HCT116 (cell line): Measurements from ENCODE around the gene RALB. TPM values are rescaled to one million over a fixed set of nuclear protein-coding genes. Genes with fewer than 3 reads are reported as not detected.

ENCODE experiments used
- ATAC-seq: fragments of 200-7000 bp; cut with Tn5 transposase; 2 replicates; pipeline ENCODE4 v1.9.1; 2020; ENCODE audit warnings: mild to moderate bottlenecking, moderate library complexity
- BruUV-seq: library from RNA; stranded (reverse); fragments of 400-500 nt; replicated peaks from 2 replicates; lab custom pipeline; 2021; lab: Mats Ljungman, UMichigan
- CTCF ChIA-PET: fragments of 300-600 bp; sonication (Branson Sonifier 250); formaldehyde crosslinking; loops from one replicate; lab custom pipeline; 2021; ENCODE audit warnings: antibody characterized with exemption; lab: Charles Lee
- POLR2A ChIA-PET: fragments of 300-600, 350-600 bp; sonication (Branson Sonifier 250); formaldehyde crosslinking; loops from one replicate; lab custom pipeline; 2021; ENCODE audit warnings: antibody characterized with exemption; lab: Charles Lee
- RAD21 ChIA-PET, 2 experiments: fragments of 300-600 bp; sonication (Branson Sonifier 250); formaldehyde crosslinking; loops; one replicate each; lab custom pipeline; 2023; ENCODE audit warnings: low total read pairs in 2 of 2; ENCODE audit not compliant: uncharacterized antibody in 2 of 2, unreplicated experiment in 2 of 2, low non-redundant PET in 1 of 2; lab: Charles Lee
- DNase-seq: peaks from one replicate; pipeline ENCODE4 v3.0.0-alpha.2; 2010; ENCODE audit warnings: low read depth, low spot score
- H2AFZ ChIP-seq: fragments of 200-600 bp; shearing (Covaris generic), sonication (generic); 2 replicates; pipeline ENCODE4 v1.6.1; 2017; ENCODE audit warnings: low read depth, mixed run types, mixed read lengths, antibody characterized with exemption, low read length; ENCODE audit not compliant: poor library complexity, severe bottlenecking
- H3K27ac ChIP-seq: 2 replicates; pipeline ENCODE4 v1.5.1; 2012; ENCODE audit warnings: low read depth, low read length
- H3K27me3 ChIP-seq: fragments of 200-600 bp; sonication (generic); 2 replicates; pipeline ENCODE4 v1.6.1; 2016; ENCODE audit warnings: mixed run types, low read length, mixed read lengths; ENCODE audit not compliant: insufficient read depth
- H3K36me3 ChIP-seq, 2 experiments: fragments of 200-500 bp in 1 of 2; fragments of 200-600 bp in 1 of 2; sonication (Bioruptor generic) in 1 of 2; sonication (generic) in 1 of 2; 2 replicates each; pipeline versions ENCODE4 v1.5.1 to v1.6.1; 2014 to 2016; ENCODE audit warnings: low read length in 2 of 2, inconsistent platforms in 1 of 2, mixed read lengths in 1 of 2, mixed run types in 1 of 2; ENCODE audit not compliant: insufficient read depth in 2 of 2, control insufficient read depth in 1 of 2
- H3K4me1 ChIP-seq, 2 experiments: fragments of 200-600 bp in 1 of 2; sonication (generic) in 1 of 2; 2 replicates each; pipeline versions ENCODE4 v1.5.1 to v1.6.1; 2012 to 2017; ENCODE audit warnings: low read length in 2 of 2, inconsistent platforms in 1 of 2, mild to moderate bottlenecking in 1 of 2, mixed read lengths in 1 of 2, mixed run types in 1 of 2, moderate library complexity in 1 of 2; ENCODE audit not compliant: insufficient read depth in 2 of 2, control insufficient read depth in 1 of 2
- H3K4me2 ChIP-seq: fragments of 200-600 bp; sonication (generic); 2 replicates; pipeline ENCODE4 v1.6.1; 2017; ENCODE audit warnings: mixed run types, low read length, mixed read lengths
- H3K4me3 ChIP-seq, 2 experiments: fragments of 200-600 bp in 1 of 2; sonication (generic) in 1 of 2; replicated peaks in 1 of 2; 2 replicates each; pipeline ENCODE4 v1.5.1; 2011 to 2016; ENCODE audit warnings: low read length in 2 of 2, control low read depth in 1 of 2, low read depth in 1 of 2, mild to moderate bottlenecking in 1 of 2, mixed read lengths in 1 of 2, mixed run types in 1 of 2
- H3K79me2 ChIP-seq: fragments of 200-600 bp; sonication (generic); 2 replicates; pipeline ENCODE4 v1.6.1; 2017; ENCODE audit warnings: mild to moderate bottlenecking, mixed run types, low read length, moderate library complexity, mixed read lengths; ENCODE audit not compliant: insufficient read depth
- H3K9ac ChIP-seq: fragments of 200-600 bp; sonication (generic); 2 replicates; pipeline ENCODE4 v1.6.1; 2016; ENCODE audit warnings: low read length, mixed read lengths
- H3K9me2 ChIP-seq: fragments of 200-600 bp; sonication (generic), shearing (Covaris generic); 2 replicates; pipeline ENCODE4 v1.6.1; 2017; ENCODE audit warnings: mixed run types, mild to moderate bottlenecking, moderate library complexity; ENCODE audit not compliant: insufficient read depth
- H3K9me3 ChIP-seq, 2 experiments: fragments of 200-500 bp in 1 of 2; fragments of 200-600 bp in 1 of 2; sonication (Bioruptor generic) in 1 of 2; sonication (generic) in 1 of 2; 2 replicates each; pipeline ENCODE4 v1.6.1; 2014 to 2017; ENCODE audit warnings: low read length in 2 of 2, mixed read lengths in 2 of 2, inconsistent platforms in 1 of 2, low read depth in 1 of 2, mild to moderate bottlenecking in 1 of 2, mixed run types in 1 of 2, moderate library complexity in 1 of 2; ENCODE audit not compliant: control insufficient read depth in 1 of 2, insufficient read depth in 1 of 2
- H4K20me1 ChIP-seq: fragments of 200-600 bp; sonication (generic), shearing (Covaris generic); 2 replicates; pipeline ENCODE4 v1.6.1; 2017; ENCODE audit warnings: mixed run types, mild to moderate bottlenecking, moderate library complexity; ENCODE audit not compliant: insufficient read depth
- CBX3 ChIP-seq: IDR thresholded peaks from 2 replicates; pipeline ENCODE4 v1.6.1; 2012; ENCODE audit warnings: low read depth
- CEBPB ChIP-seq: IDR thresholded peaks from 2 replicates; pipeline ENCODE4 v1.6.1; 2012; ENCODE audit warnings: low read depth
- EGR1 ChIP-seq: IDR thresholded peaks from 2 replicates; pipeline ENCODE4 v1.6.1; 2012; ENCODE audit warnings: low read depth
- EZH2phosphoT487 ChIP-seq: fragments of 200-600 bp; IDR thresholded peaks from 2 replicates; pipeline ENCODE4 v1.6.1; 2018; ENCODE audit warnings: antibody characterized with exemption, borderline replicate concordance
- FOSL1 ChIP-seq: IDR thresholded peaks from 2 replicates; pipeline ENCODE4 v1.6.1; 2012; ENCODE audit warnings: low read depth
- POLR2AphosphoS5 ChIP-seq: IDR thresholded peaks from 2 replicates; pipeline ENCODE4 v1.6.1; 2011; ENCODE audit warnings: mild to moderate bottlenecking, low read depth, low read length, moderate library complexity
- RAD21 ChIP-seq: IDR thresholded peaks from 2 replicates; pipeline ENCODE4 v1.6.1; 2012; ENCODE audit warnings: low read depth, mild to moderate bottlenecking
- SP1 ChIP-seq: IDR thresholded peaks from 2 replicates; pipeline ENCODE4 v1.6.1; 2012; ENCODE audit warnings: low read depth
- SRF ChIP-seq: IDR thresholded peaks from 2 replicates; pipeline ENCODE4 v1.6.1; 2012; ENCODE audit warnings: low read depth
- ZFX ChIP-seq: fragments of 450-650 bp; IDR thresholded peaks from 2 replicates; pipeline ENCODE4 v1.6.1; 2017
- ZNF274 ChIP-seq: fragments of 200-500 bp; sonication (Bioruptor generic); IDR thresholded peaks from 2 replicates; pipeline ENCODE4 v1.6.1; 2014; ENCODE audit warnings: mild to moderate bottlenecking, low read depth, low read length, inconsistent platforms
- intact Hi-C: fragments of 100-400 bp; cut with micrococcal nuclease; formaldehyde crosslinking; loops from 2 replicates; pipeline ENCODE4 v1.10.0; 2022
- total RNA-seq: library from RNA; stranded (reverse); gene quantifications from one replicate; pipeline ENCODE4 v1.2.1, GENCODE V29; 2021; ENCODE audit not compliant: unreplicated experiment
- TF ChIP-seq, protein P1 (sequence below), 3 experiments: fragments of 200-600 bp in 1 of 3; sonication (generic) in 1 of 3; IDR thresholded peaks in 2 of 3; conservative IDR thresholded peaks in 1 of 3; 2 replicates each; pipeline ENCODE4 v1.5.1; 2012 to 2017; ENCODE audit warnings: low read depth in 2 of 3, low read length in 2 of 3, antibody characterized with exemption in 1 of 3, borderline replicate concordance in 1 of 3, control low read depth in 1 of 3, mild to moderate bottlenecking in 1 of 3, mixed read lengths in 1 of 3, mixed run types in 1 of 3, moderate library complexity in 1 of 3; ENCODE audit not compliant: insufficient read depth in 1 of 3
- TF ChIP-seq, protein P2 (sequence below): IDR thresholded peaks from 2 replicates; pipeline ENCODE4 v1.6.1; 2012
- TF ChIP-seq, protein P3 (sequence below): IDR thresholded peaks from 2 replicates; pipeline ENCODE4 v1.6.1; 2012; ENCODE audit warnings: low read depth

The RALB gene
- total RNA-seq, 1 experiment from 2014 or later = 42.8 TPM

DNA sequence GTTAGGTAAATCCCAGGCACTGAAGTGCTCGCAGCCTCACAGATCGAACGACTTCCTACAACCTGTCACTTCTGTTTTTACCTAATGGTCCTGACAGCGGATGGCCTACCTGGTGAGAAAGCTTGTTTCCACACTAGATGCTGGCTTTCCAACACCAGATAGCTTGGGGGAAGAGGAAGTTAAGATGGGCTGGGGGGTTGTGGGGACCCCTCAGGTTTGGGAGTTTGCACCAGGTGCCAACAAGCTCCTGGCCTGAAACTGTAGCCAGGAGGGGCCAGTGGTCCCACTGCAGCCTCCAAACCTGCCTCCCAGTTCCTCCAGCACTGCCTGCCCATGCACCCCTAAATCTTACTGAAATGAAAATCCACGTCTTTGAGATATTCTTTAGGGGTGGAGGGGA is 33.4 kb upstream of the RALB start:
- H3K79me2 ChIP-seq = peaks cover 26% of the 10 kb centered on the region
- no TSS peak for BruUV-seq
- H3K4me1 ChIP-seq = peaks cover 6 to 27% of the 10 kb centered on the region in 2 experiments; a peak in 3 of 4 replicates
- ChIA-PET POLR2A (no interaction called here), RAD21 (no interaction called here), CTCF (no interaction called here)
- H3K9me2 ChIP-seq = no peaks in the 10 kb centered on the region
- peaks cover 0 to 7% of the 10 kb centered on the region in 2 experiments; a peak in 1 of 4 replicates for H3K36me3 ChIP-seq
- H3K9ac ChIP-seq = no peak overlapping the region
- no peak overlapping the region for H2AFZ ChIP-seq
- H3K9me3 ChIP-seq = no peaks in the 10 kb centered on the region
- no peak for DNase-seq
- no peak for ATAC-seq
- H3K27me3 ChIP-seq = no peaks in the 10 kb centered on the region
- H3K27ac ChIP-seq = no peak overlapping the region
- intact Hi-C loops = no loop called here
- H3K4me2 ChIP-seq = no peak overlapping the region
- no peak for TF ChIP-seq EZH2phosphoT487
- TF ChIP-seq, protein P1, sequence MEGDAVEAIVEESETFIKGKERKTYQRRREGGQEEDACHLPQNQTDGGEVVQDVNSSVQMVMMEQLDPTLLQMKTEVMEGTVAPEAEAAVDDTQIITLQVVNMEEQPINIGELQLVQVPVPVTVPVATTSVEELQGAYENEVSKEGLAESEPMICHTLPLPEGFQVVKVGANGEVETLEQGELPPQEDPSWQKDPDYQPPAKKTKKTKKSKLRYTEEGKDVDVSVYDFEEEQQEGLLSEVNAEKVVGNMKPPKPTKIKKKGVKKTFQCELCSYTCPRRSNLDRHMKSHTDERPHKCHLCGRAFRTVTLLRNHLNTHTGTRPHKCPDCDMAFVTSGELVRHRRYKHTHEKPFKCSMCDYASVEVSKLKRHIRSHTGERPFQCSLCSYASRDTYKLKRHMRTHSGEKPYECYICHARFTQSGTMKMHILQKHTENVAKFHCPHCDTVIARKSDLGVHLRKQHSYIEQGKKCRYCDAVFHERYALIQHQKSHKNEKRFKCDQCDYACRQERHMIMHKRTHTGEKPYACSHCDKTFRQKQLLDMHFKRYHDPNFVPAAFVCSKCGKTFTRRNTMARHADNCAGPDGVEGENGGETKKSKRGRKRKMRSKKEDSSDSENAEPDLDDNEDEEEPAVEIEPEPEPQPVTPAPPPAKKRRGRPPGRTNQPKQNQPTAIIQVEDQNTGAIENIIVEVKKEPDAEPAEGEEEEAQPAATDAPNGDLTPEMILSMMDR (IDR thresholded peaks at IDR 0.05 in 2 of 3, conservative IDR thresholded peaks at IDR 0.05 in 1 of 3; ENCODE audit: borderline replicate concordance in 1 of 3, insufficient read depth in 1 of 3, low read depth in 2 of 3, low read length in 2 of 3) = no peak
- no peak for TF ChIP-seq RAD21
- TF ChIP-seq FOSL1 = no peak
- no peak for TF ChIP-seq ZFX
- no peak for TF ChIP-seq SRF
- TF ChIP-seq, protein P2, sequence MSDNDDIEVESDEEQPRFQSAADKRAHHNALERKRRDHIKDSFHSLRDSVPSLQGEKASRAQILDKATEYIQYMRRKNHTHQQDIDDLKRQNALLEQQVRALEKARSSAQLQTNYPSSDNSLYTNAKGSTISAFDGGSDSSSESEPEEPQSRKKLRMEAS = no peak
- TF ChIP-seq POLR2AphosphoS5 = peak; percentile 27; the same call in 1 of the 2 replicates
- no peaks in the 10 kb centered on the region for H4K20me1 ChIP-seq
- H3K4me3 ChIP-seq = no peak overlapping the region

DNA sequence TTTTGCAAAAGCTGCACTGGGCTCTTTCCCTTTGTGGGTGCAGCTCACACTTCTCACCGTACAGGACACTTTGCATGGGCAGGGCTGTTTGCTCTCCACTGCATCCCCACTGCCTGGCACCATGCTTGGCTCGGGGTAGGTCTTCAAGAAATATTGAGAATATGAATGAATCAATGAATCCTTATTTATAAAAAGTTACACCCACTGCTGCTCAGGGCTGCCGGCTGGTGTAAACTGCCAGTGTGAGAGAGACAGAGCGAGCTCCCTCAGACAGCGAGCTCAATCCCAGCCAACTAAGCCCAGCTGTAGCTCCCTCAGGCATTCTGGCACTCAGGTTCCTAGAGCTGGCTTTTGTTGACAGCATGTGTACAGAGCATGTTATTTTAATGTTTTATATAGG is 32.9 kb upstream of the RALB start:
- RAD21 ChIA-PET = no interaction called here
- ATAC-seq (no peak), DNase-seq (no peak)
- peaks cover 6 to 30% of the 10 kb centered on the region in 2 experiments; a peak in 3 of 4 replicates for H3K4me1 ChIP-seq
- no peak overlapping the region for H2AFZ ChIP-seq
- H4K20me1 ChIP-seq = no peaks in the 10 kb centered on the region
- CTCF ChIA-PET = no interaction called here
- no peak overlapping the region for H3K9ac ChIP-seq
- H3K27ac ChIP-seq = no peak overlapping the region
- no peaks in the 10 kb centered on the region for H3K9me3 ChIP-seq
- POLR2A ChIA-PET = no interaction called here
- no peak overlapping the region for H3K4me2 ChIP-seq
- peaks cover 0 to 7% of the 10 kb centered on the region in 2 experiments; a peak in 1 of 4 replicates for H3K36me3 ChIP-seq
- peaks cover 26% of the 10 kb centered on the region for H3K79me2 ChIP-seq
- no TSS peak for BruUV-seq
- no peaks in the 10 kb centered on the region for H3K9me2 ChIP-seq
- intact Hi-C loops = no loop called here
- H3K27me3 ChIP-seq = no peaks in the 10 kb centered on the region
- H3K4me3 ChIP-seq = no peak overlapping the region
- TF ChIP-seq EGR1 (no peak), CEBPB (no peak), RAD21 (no peak), CBX3 (no peak), SRF (no peak), ZNF274 (no peak), SP1 (no peak)
- TF ChIP-seq, protein P3, sequence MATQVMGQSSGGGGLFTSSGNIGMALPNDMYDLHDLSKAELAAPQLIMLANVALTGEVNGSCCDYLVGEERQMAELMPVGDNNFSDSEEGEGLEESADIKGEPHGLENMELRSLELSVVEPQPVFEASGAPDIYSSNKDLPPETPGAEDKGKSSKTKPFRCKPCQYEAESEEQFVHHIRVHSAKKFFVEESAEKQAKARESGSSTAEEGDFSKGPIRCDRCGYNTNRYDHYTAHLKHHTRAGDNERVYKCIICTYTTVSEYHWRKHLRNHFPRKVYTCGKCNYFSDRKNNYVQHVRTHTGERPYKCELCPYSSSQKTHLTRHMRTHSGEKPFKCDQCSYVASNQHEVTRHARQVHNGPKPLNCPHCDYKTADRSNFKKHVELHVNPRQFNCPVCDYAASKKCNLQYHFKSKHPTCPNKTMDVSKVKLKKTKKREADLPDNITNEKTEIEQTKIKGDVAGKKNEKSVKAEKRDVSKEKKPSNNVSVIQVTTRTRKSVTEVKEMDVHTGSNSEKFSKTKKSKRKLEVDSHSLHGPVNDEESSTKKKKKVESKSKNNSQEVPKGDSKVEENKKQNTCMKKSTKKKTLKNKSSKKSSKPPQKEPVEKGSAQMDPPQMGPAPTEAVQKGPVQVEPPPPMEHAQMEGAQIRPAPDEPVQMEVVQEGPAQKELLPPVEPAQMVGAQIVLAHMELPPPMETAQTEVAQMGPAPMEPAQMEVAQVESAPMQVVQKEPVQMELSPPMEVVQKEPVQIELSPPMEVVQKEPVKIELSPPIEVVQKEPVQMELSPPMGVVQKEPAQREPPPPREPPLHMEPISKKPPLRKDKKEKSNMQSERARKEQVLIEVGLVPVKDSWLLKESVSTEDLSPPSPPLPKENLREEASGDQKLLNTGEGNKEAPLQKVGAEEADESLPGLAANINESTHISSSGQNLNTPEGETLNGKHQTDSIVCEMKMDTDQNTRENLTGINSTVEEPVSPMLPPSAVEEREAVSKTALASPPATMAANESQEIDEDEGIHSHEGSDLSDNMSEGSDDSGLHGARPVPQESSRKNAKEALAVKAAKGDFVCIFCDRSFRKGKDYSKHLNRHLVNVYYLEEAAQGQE = no peak
- TF ChIP-seq, protein P2 = no peak
